Endothelial cell of umbilical vein (primary cell): ENCODE measurements around the gene DCLK1. TPM values are rescaled to one million over a fixed set of nuclear protein-coding genes. Genes with fewer than 3 reads are reported as not detected.

Source experiments
- BruUV-seq: library from RNA; stranded (reverse); fragments of 400-500 nt; replicated peaks from 2 replicates; lab custom pipeline; 2021; lab: Mats Ljungman, UMichigan
- CTCF ChIA-PET: fragments of 300-600, 350-600 bp; sonication (Branson Sonifier 250); formaldehyde crosslinking; loops from one replicate; lab custom pipeline; 2021; ENCODE audit warnings: antibody characterized with exemption, inconsistent platforms; lab: Charles Lee
- POLR2A ChIA-PET: fragments of 300-600, 350-600 bp; sonication (Branson Sonifier 250); formaldehyde crosslinking; loops from one replicate; lab custom pipeline; 2021; ENCODE audit warnings: antibody characterized with exemption, inconsistent platforms; lab: Charles Lee
- DNase-seq: peaks from one replicate; pipeline ENCODE4 v3.0.0-alpha.2; 2011; ENCODE audit warnings: low read depth, low spot score
- FAIRE-seq: peaks from 2 replicates; lab custom pipeline; 2011; peaks lifted over from hg19 to GRCh38; lab: Jason Lieb, UNC
- H2AFZ ChIP-seq: 2 replicates; pipeline ENCODE4 v1.6.0; 2012; ENCODE audit warnings: low read depth, low read length, control low read depth, inconsistent platforms
- H3K27ac ChIP-seq: 2 replicates; pipeline ENCODE4 v1.5.1; 2011; ENCODE audit warnings: low read depth, mild to moderate bottlenecking, control low read depth, low read length, moderate library complexity; ENCODE audit not compliant: insufficient read depth
- H3K27me3 ChIP-seq, 2 experiments: 2 replicates each; pipeline versions ENCODE4 v1.6.0 to v1.6.1; 2011; ENCODE audit warnings: low read length in 2 of 2, mixed read lengths in 1 of 2; ENCODE audit not compliant: control insufficient read depth in 2 of 2, insufficient read depth in 2 of 2
- H3K36me3 ChIP-seq, 2 experiments: 2 replicates in 1 of 2; 3 replicates in 1 of 2; pipeline ENCODE4 v1.5.1; 2011; ENCODE audit warnings: low read length in 2 of 2, mild to moderate bottlenecking in 1 of 2, moderate library complexity in 1 of 2; ENCODE audit not compliant: control insufficient read depth in 2 of 2, insufficient read depth in 2 of 2; ENCODE audit errors: extremely low read depth in 1 of 2
- H3K4me1 ChIP-seq: 3 replicates; pipeline ENCODE4 v1.5.1; 2011; ENCODE audit warnings: mild to moderate bottlenecking, low read length; ENCODE audit not compliant: control insufficient read depth, insufficient read depth; ENCODE audit errors: extremely low read depth
- H3K4me2 ChIP-seq: 2 replicates; pipeline ENCODE4 v1.6.1; 2011; ENCODE audit warnings: low read length, control low read depth, mixed read lengths; ENCODE audit not compliant: insufficient read depth
- H3K4me3 ChIP-seq, 3 experiments: fragments of 200-600 bp in 1 of 3; sonication (generic), shearing (Covaris generic) in 1 of 3; replicated peaks in 1 of 3; 2 replicates each; pipeline ENCODE4 v1.5.1; 2011 to 2016; ENCODE audit warnings: control low read depth in 3 of 3, low read length in 3 of 3, mild to moderate bottlenecking in 2 of 3, inconsistent platforms in 1 of 3, low read depth in 1 of 3, moderate library complexity in 1 of 3; ENCODE audit not compliant: insufficient read depth in 1 of 3
- H3K79me2 ChIP-seq: 2 replicates; pipeline ENCODE4 v1.6.0; 2012; ENCODE audit warnings: low read length, inconsistent platforms; ENCODE audit not compliant: control insufficient read depth, insufficient read depth
- H3K9ac ChIP-seq: replicated peaks from 2 replicates; pipeline ENCODE3; 2011; ENCODE audit warnings: low read length, control low read depth; ENCODE audit not compliant: insufficient read depth; ENCODE audit errors: extremely low read depth
- H3K9me1 ChIP-seq: replicated peaks from 3 replicates; pipeline ENCODE4 v1.6.0; 2011; ENCODE audit warnings: mild to moderate bottlenecking, low read length; ENCODE audit not compliant: control insufficient read depth, insufficient read depth; ENCODE audit errors: extremely low read depth
- H3K9me3 ChIP-seq: replicated peaks from 2 replicates; pipeline ENCODE4 v1.5.1; 2012; ENCODE audit warnings: low read length, inconsistent platforms; ENCODE audit not compliant: control insufficient read depth, insufficient read depth
- H4K20me1 ChIP-seq: replicated peaks from 2 replicates; pipeline ENCODE3; 2011; ENCODE audit warnings: mild to moderate bottlenecking, low read length; ENCODE audit not compliant: control insufficient read depth, insufficient read depth; ENCODE audit errors: extremely low read depth
- EZH2 ChIP-seq: IDR thresholded peaks from 2 replicates; pipeline ENCODE4 v1.6.1; 2012; ENCODE audit warnings: borderline replicate concordance, low read depth, mild to moderate bottlenecking, moderate library complexity, low read length, inconsistent platforms; ENCODE audit not compliant: severe bottlenecking
- FOS ChIP-seq: IDR thresholded peaks from 2 replicates; pipeline ENCODE4 v1.6.1; 2011; ENCODE audit warnings: mild to moderate bottlenecking, low read length, moderate library complexity, borderline replicate concordance; ENCODE audit not compliant: insufficient read depth
- GATA2 ChIP-seq: IDR thresholded peaks from 2 replicates; pipeline ENCODE4 v1.7.0; 2011; ENCODE audit warnings: low read depth, mild to moderate bottlenecking, moderate library complexity, mixed read lengths, low read length; ENCODE audit not compliant: insufficient read length, insufficient read depth
- JUN ChIP-seq: IDR thresholded peaks from 2 replicates; pipeline ENCODE4 v1.6.1; 2011; ENCODE audit warnings: borderline replicate concordance, low read depth; ENCODE audit not compliant: insufficient read length, insufficient read depth
- MYC ChIP-seq: IDR thresholded peaks from one replicate; pipeline ENCODE4 v1.6.1; 2011; ENCODE audit warnings: mild to moderate bottlenecking, low read depth, low read length
- POLR2A ChIP-seq: IDR thresholded peaks from 2 replicates; pipeline ENCODE4 v1.6.1; 2012; ENCODE audit warnings: low read depth, mild to moderate bottlenecking, control low read depth, low read length
- POLR2AphosphoS5 ChIP-seq: IDR thresholded peaks from 2 replicates; pipeline ENCODE4 v1.6.1; 2012; ENCODE audit warnings: low read depth, mild to moderate bottlenecking, control low read depth, low read length, moderate library complexity; ENCODE audit not compliant: insufficient read depth
- dilution Hi-C: fragments of 300-500 bp; cut with MboI; formaldehyde crosslinking; loops from one replicate; pipeline ENCODE4 v1.15.0; 2019; ENCODE audit warnings: low sequenced_read_pairs; ENCODE audit not compliant: extremely low pct_ligation_motif_present
- intact Hi-C: fragments of 100-400 bp; cut with micrococcal nuclease; formaldehyde crosslinking; loops from one replicate; pipeline ENCODE4 v1.10.0; 2022
- polyA plus RNA-seq, 4 experiments: library from polyadenylated mRNA; depleted of rRNA in 3 of 4; stranded (reverse) in 3 of 4; unstranded in 1 of 4; fragments of >200 nt; gene quantifications; 2 replicates each; pipeline versions ENCODE4 v1.2.1 to v1.2.3, GENCODE V29; 2011 to 2012; ENCODE audit warnings: missing spikeins in 1 of 4
- total RNA-seq: library from RNA; stranded (reverse); gene quantifications from 2 replicates; pipeline ENCODE4 v1.2.3, GENCODE V29; 2021
- TF ChIP-seq, protein P1 (sequence below), 2 donors: IDR thresholded peaks; 1 replicate in 1 of 2; 2 replicates in 1 of 2; pipeline ENCODE4 v1.5.1; 2011; ENCODE audit warnings: low read length in 2 of 2, mild to moderate bottlenecking in 2 of 2, moderate library complexity in 2 of 2, control low read depth in 1 of 2, inconsistent platforms in 1 of 2, low read depth in 1 of 2; ENCODE audit not compliant: insufficient read depth in 1 of 2; ENCODE audit errors: extremely low read depth in 1 of 2

Gene DCLK1
- total and polyA plus RNA-seq, 2 donors (not counting 3 experiments of a cell fraction or from before 2014, with no cell fraction given) = 0.28 to 3.9 TPM

DNA sequence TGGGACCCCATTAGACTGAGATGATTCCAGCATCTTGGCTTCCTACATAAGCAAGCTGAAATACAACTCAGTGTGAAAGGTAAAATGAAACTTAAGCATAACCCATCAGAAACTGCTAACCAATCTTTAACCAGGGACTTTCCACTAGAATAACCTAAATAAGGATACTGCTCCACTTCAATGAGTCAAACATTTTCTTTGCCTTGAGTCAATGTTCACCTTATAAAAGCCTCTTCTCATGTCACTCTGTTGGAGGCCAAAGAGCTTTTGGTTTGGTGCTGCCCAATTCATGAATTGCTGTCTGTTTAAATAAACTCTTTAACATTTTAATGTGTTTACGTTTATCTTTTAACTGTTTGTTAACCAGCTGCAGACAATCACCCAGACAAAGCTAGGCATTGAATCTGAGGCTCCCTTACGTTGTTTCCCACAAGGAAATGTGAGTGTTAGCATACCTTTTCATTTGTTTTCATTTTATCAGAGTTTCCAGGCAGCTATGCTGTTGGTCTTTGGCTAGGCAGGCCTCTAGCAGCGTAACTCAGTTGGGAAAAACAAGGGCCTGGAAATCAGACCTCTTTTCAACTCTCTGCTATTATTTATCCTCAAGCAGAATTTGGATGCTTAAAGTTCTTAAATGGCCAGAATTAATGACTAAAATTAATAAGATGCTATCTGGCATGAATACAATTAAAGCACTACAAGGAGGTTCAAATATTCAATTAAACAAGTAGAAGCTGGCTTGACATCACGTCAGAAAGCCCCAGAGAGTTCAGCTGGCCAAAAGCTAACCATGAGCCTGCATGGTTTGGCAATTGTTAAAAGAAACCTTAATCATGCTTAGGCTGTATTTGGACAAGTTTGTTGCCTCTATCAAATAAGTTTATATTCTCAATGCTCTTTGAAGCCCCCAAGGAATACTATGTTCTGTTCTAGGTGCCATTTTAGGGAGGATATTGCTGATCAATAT lies 200.2 kb downstream of the DCLK1 start:
- ChIA-PET POLR2A (no interaction called here), CTCF (interaction anchor here (0.6 to 1.5 kb wide), 4 partner anchors 15 to 113 kb away, joined by 3 to 4 read pairs (median 3); no protein-coding TSS in a partner anchor)
- no peaks in the 10 kb centered on the region for H3K79me2 ChIP-seq
- FAIRE-seq (no peak), DNase-seq (no peak)
- no peak overlapping the region for H3K9ac ChIP-seq
- no peaks in the 10 kb centered on the region for H3K36me3 ChIP-seq
- H3K4me2 ChIP-seq = no peak overlapping the region
- no peaks in the 10 kb centered on the region for H3K4me1 ChIP-seq
- H3K27ac ChIP-seq = no peak overlapping the region
- no peak overlapping the region for H3K4me3 ChIP-seq
- H3K9me3 ChIP-seq = no peaks in the 10 kb centered on the region
- H3K27me3 ChIP-seq = peaks cover 0 to 1% of the 10 kb centered on the region in 2 experiments
- intact Hi-C loops (no loop called here), dilution Hi-C loops (no loop called here)
- no peaks in the 10 kb centered on the region for H3K9me1 ChIP-seq
- BruUV-seq = no TSS peak
- H4K20me1 ChIP-seq = no peaks in the 10 kb centered on the region
- TF ChIP-seq POLR2AphosphoS5 (no peak), MYC (no peak), GATA2 (no peak), EZH2 (no peak), JUN (no peak), FOS (no peak), POLR2A (no peak)
- TF ChIP-seq, protein P1, sequence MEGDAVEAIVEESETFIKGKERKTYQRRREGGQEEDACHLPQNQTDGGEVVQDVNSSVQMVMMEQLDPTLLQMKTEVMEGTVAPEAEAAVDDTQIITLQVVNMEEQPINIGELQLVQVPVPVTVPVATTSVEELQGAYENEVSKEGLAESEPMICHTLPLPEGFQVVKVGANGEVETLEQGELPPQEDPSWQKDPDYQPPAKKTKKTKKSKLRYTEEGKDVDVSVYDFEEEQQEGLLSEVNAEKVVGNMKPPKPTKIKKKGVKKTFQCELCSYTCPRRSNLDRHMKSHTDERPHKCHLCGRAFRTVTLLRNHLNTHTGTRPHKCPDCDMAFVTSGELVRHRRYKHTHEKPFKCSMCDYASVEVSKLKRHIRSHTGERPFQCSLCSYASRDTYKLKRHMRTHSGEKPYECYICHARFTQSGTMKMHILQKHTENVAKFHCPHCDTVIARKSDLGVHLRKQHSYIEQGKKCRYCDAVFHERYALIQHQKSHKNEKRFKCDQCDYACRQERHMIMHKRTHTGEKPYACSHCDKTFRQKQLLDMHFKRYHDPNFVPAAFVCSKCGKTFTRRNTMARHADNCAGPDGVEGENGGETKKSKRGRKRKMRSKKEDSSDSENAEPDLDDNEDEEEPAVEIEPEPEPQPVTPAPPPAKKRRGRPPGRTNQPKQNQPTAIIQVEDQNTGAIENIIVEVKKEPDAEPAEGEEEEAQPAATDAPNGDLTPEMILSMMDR (IDR thresholded peaks at IDR 0.05; ENCODE audit: extremely low read depth in 1 of 2, insufficient read depth in 1 of 2, low read depth in 1 of 2, low read length in 2 of 2) = no peak
- no peak overlapping the region for H2AFZ ChIP-seq
